ENCODE results near the gene PTPRK.

The PTPRK gene

DNA sequence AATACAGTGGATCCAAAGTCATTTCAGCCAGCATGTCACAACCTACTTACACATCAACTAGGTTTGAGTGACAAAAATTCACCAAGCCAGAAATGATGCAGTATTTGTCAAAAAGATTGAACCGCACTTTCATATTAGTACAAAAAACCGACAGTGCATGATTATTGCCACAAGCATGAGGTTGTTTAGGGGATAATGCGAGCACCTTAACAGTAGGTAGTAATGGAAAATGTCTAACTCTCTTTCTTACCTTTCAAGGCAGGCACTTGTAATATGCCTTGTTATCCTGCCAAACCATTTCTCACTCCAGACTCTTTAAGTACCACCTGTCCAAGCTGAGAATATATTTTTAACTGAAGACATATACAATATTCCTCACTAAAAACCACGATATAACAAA, 349.2 kb downstream of the PTPRK start:
- DNase-seq, result no peak

DNA sequence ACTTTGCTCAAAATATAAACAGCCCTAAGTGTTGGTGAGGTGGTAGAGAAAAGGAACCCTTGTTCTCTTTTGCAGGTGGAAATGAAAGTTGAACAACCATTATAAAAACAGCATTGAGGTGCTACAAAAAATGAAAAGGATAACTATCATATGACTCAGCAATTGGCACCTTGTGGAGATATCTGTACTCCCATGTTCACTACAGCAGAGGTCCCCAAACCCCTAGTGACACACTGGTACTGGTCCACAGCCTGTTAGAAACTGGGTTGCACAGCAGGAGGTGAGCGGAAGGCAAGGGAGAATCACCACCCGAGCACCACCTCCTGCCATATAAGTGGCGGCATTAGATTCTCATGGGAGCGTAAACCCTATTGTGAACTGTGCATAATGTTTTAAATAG, 352.2 kb downstream of the PTPRK start:
- DNase-seq, result no peak

DNA sequence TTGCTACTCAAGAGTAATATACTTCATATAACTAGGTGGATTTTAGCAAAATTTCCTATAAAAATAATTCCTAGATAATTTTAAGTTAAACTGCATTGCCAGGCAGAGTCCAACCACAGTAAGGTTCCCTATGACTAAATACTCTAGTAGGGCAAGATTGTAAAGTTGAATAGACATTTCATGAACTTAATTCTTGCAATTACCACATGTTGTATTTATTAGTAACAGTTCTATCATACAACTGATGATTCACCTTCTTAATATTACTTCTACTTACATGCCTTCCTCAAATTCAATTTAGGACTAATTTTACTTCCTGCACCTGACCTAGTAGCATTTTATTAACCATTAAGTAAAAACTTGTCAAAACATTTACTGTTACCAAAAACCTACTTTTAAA, 352.8 kb downstream of the PTPRK start:
- no peak for DNase-seq

DNA sequence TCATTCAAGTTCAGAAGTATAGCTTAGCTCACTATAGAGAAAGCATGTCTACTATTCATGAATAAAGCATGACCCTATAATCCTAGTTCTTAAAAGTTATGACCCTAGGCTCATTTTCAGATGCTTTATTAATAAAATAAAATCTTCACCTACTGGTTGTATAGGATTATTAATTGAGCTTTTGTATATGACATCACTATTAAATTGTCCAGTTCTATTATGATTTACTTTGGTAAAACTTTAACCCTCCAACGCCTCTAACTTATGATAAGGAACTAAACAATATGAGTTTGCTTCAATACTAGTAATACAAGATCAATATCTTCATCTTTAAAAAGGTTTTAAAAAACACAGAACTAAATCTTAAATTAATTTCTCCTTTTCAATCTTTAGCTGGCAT, 356.1 kb downstream of the PTPRK start:
- DNase-seq, result no peak

DNA sequence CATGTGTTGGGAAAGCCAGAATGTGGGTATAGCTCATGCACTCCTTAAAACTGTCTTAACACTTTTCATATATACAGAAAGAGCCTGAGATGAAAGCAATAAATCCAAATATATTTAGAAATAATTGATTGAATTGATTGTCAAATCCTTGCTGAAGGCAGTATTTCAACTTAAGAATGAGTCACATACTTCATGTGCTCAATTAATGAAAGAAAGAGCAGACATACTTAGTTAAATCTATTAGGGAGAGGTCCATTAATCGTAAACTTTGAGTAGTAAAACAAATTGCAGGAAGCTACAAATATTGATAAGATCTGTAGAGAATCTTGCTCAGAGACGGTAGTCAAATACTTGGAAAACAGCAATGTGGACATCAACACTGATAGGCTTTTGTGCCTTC, 358.0 kb downstream of the PTPRK start:
- DNase-seq, result no peak

DNA sequence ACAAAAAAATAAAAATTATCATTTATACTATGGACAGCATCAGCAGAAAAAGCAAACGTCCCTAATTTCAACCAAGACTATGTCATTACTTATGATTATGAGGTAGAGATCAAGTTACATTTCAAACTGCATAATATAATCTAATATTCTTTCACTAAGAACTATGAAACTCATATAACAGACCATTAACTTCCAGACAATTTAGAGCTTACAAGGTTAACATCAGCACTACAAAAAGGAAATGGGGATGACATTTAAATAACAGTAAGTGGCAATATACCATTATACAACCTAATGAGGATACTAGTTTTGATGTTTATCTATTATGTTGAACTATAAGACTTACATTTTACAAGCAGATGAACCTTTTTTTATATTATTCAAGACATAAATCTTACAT, 358.6 kb downstream of the PTPRK start:
- no peak for DNase-seq

DNA sequence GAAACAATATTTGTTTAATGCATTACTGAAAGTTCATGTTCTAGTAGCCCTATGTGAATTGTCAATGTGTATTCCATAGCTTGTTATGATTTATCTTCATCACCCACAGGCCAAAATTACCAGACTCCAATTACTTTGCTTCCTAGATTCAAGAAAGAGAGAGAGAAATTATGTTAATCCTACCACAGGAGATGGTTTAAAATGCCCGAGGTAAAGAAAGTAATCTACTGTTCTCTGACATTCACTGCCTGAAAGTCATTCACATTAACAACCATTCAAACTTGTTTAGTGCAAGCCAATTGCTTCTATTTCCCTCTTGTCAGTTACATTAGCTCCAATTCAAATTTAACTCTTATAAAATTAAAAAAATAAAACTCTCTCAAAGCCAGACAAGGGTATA, 359.1 kb downstream of the PTPRK start:
- no peak for DNase-seq

DNA sequence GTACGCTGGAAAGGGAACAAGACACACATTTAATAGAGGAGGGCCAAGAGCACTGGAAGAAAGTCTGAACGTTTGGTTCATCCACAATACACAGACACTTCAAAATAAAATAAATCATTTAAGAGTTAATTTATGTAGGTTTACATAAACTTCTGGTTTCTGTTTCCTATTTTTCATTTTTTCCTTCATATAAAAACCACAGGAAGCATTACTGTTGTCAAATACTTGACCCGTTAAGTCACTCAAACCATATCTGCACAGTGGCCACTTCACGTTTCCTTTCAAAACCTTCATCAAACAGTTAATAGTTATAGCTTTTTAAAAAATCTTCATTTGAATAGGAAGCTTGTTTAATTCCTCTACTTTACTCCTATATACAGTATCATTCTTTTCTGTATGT, 361.9 kb downstream of the PTPRK start:
- no peak for DNase-seq

DNA sequence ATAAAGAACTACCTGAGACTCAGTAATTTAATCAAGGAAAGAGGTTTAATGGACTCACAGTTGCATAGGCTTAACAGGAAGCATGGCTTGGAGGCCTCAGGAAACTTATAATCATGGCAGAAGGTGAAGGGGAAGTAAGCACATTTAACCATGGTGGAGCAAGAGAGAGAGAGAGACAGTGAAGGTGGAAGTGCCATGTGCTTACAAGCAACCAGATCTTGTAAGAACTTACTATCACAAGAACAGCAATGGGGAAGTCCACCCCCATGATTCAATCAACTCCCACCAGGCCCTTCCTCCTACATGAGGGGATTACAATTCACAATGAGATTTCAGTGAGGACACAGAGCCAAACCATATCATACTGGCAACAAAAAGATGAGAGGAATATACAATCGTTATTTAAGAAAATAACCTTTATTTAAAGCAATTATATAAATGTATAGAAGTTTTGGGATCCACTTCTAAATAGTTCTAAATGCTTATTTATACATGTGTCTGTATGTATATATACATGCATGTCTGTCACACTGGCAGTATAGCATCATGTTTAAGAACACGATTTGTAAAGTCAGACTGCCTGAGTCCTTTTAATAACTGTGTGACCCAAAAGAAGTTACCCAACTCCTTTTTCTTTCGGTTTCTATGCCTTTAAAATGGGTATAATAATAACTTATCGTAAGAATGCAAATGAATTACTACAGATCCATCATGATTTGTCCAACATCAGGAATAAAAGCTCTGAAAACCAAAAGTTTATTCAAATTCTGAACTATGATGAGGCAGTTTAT, 363.9 kb downstream of the PTPRK start:
- no peak for DNase-seq

DNA sequence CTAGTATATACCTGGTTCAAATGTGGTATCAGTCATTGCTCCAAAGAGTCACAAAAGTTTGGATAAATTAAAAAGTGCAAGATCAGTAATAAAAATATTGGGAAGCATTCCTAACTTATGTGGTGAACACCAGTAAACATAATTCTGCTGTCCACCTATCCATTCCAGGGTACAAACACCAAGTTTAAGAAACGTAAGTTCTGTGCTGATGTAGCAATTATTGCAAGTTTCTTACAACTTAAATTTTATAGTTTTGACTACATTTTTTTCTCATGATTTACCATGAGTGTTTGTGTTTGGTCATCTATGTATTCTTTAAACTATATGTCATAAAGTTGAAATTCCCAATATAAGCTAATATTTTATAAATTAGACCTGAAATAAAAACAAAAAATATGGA, 364.6 kb downstream of the PTPRK start:
- no peak for DNase-seq

DNA sequence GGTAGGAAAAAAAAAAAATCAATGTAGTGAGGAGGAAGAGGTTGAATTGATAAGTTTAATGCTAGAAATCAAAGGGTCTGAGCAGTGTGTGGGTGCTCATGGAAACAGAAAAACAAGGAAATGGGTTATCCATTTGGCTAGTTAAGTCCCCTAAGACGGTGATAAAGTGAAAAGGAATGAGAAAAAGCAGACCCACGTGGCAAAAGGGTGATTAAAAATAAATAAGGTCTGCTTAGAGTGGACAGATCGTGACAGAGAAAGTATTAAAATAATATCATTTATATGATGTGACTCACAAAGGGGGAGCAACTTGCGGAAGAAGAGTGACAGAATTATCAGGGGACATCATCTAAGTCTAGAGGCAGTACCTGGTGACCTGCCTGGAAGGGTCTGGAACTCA, 367.8 kb downstream of the PTPRK start:
- DNase-seq, result no peak

DNA sequence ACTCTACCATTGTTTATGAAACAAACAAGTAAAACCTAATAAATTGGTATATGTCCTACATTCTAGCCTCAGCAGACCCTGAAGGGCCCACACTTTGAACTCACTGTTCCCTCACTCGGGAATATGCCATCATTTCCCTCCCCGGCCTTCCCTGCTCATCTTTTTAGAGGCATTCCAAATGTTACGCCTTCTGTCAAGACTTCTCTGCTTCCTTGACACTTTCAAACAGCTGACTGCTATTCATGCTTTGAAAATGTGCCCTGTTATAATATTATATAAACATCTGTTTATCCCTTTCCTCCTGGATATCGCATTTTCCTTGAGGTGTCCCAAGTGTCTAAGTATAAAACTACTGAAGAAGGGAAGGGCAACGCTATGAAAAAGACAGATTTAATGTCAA, 370.0 kb downstream of the PTPRK start:
- DNase-seq, result no peak

DNA sequence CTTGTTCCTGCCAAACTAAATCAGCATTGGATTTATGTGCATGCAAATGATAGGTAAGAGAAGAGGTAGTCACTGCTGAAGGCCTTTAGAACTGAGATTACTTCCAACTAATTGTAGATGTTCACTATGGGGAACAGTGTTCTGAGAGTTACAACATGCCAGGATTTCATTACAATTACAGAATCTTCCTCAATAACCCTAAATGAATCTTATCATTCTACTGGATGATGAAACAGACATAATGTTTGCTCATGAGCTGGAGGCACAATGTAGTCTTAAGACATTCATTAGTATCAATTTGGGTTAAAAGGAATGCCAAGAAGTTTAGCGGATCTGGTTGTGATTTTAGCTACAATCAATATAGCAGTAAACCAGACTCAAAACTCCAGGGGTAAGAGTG, 370.6 kb downstream of the PTPRK start:
- DNase-seq, result no peak

DNA sequence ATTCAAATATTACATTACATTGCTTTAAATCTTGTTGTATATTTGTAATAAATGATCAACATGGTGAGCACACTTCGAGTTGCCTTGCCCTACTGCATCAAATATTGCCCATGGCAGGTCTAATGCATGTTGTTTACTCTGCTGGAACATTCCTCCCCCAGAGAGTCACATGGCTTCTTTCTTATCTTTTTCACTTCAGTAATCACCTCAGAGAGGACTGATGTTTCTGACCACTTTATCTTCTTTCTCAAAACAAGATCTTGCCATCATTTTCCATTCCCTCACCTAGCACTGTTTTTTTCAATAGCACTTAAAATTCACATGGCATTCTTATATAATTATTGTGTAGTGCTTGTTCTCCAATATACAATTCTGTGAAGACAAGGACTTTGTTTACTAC, 376.1 kb downstream of the PTPRK start:
- no peak for DNase-seq

DNA sequence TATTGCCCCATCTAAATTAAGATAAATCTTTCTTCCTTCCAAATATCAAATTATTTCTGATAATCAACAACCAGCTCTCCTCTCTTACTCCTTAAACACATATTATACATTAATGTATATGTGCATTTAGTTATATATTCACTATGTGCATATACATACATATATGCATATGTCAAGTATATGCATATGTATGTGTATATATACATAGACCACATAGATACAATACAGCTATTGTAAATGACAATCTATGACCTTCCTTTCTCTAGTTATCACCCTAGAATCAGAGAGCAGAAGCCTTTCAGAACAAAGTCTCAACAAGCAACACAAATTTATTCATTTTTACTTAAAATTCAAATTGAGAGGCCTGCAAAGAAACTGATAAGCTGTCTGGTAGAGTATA, 378.5 kb downstream of the PTPRK start:
- no peak for DNase-seq

DNA sequence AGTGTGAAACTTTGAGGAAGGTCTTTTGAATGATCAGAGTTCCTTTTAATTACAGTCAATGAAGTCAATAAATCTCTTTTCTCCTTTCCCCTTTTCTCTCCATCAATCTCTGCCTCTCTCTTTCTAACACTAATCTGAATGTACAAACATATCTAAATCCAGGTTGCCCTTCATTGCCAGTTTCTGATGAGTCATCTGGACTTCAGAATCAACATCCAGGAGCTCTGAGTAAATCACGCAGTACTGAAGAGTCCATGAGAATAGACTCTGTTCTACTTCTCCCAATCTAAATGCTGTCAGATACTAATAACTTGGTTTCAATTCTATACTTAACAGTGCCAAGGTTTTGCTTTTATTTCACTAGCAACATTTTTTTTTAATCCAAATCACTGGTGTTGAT, 380.9 kb downstream of the PTPRK start:
- DNase-seq, result no peak

DNA sequence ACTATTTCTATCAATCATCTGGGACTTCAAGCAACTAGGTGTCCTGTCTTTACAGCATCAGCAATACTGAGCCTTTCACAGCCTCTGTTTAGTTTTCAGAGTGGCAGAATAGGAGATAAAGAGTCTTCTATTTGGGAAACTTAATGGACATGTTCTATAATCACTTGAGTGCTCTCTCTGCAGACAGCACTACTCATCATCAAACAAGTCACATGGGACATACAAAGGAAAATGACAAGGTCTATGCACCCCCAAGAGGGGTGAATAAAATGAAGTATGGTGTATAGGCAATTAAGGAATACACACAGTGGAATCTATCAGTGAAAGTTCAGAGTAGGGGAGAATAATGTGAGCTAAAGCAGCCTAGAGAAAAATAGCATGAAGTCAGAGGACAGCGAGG, 381.7 kb downstream of the PTPRK start:
- no peak for DNase-seq

DNA sequence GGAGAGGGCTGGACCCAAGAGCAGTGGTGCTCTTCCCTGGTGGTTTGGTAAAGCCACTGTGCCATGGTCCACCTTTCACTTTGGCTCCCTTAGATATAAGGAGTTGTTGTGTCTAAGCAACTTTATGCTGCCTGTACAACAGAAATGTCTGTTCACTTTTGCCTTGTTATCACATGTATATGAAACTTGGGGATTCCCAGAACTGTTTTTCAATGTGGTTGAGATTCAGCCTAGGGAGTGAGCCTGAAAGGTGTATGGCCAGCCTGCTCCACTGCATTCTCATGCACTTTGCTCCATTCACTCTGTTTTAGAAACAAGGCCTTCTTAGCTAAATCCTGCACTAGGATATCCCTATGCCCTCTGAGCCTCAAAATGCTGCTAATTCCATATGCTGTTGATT, 385.1 kb downstream of the PTPRK start:
- DNase-seq, result no peak

DNA sequence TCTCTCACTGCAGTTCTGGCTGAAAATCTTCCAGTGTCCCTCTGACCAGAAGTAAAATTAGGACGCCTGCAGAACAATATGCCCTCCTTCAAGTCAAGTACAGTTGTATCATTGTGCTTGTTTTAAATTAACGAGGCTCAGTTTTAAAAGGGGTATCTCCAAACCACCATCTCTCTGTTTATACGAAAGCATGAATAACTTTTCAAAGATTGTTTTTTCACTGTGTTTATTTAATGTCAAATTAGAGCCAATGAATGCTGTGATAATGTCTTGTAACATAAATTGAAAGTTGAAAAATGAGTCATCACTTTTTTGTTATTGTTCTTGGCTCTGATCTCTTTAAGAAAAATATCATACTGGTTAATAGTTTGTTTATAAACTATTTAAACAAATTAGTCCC, 388.8 kb downstream of the PTPRK start:
- DNase-seq, result no peak

DNA sequence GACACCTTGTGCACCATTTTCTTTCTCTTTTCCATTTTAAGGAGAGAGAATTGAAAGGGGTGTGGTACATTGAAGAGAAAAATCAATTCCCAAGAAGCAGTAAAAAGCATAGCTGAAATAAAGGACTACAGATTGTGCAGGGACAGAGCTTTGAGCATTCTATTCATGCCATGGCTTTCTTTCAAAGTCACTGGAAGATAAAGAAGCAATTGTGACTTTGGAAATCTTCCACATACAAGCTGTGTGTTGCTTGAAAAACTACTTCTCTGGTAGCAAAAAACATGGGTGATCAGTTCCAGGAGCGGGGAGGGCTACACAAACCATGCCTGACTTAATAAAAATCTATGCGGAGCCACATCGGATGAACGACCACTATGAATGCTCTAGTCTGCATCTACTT, 389.4 kb downstream of the PTPRK start:
- DNase-seq, result no peak

DNA sequence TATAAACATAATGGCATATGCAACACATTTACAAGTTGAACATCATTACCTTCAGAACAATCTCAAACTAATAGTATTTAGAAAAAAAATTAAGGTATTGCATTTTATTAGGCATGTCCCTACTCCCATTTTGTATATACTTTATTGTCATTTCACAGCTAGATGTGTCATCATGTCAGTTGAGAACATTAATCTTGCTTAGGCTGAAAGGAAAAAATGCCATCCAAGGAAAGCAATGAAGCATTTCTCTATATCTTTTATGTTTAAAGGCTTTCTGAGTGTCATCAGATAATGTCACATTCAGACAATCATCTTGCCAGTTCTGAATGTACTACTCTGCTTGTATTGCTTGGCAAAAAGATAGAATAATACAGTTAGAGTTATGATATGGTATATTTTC, 390.7 kb downstream of the PTPRK start:
- no peak for DNase-seq

DNA sequence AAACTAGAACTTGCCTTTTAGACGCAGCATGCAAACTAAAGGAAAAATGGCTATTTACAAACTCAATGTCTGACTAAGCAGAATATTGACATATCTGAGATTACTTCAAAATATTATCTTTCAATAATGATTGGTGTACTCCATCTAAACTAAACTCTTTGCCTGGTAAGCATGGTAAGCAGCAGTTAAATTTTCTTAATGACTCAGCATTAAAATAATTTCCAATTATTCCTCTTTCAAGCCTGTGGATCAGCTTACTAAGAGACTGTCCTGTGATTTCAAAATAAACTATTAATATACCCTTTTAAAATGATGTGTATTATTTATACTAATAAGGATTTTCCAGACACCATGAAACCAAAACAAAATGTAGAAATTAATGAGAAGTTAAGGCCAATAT, 392.7 kb downstream of the PTPRK start:
- no peak for DNase-seq

DNA sequence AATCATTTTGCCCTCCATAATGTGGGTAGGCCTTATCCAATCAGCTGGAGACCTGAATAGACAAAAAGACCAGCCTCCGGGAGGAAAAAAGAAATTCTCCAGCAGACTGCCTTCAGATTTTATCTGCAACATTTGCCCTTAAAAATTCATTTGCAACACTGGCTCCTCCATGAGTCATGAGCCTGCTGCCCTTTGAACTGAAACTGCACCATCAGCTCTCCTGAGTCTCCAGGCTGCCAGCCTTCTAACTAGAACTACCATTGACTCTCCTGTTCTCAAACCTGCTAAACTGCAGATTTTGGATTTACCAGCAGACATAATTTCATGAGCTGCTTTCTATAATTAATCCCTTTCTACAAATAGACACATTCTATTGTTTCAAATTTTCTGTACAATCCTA, 395.7 kb downstream of the PTPRK start:
- DNase-seq, result no peak

DNA sequence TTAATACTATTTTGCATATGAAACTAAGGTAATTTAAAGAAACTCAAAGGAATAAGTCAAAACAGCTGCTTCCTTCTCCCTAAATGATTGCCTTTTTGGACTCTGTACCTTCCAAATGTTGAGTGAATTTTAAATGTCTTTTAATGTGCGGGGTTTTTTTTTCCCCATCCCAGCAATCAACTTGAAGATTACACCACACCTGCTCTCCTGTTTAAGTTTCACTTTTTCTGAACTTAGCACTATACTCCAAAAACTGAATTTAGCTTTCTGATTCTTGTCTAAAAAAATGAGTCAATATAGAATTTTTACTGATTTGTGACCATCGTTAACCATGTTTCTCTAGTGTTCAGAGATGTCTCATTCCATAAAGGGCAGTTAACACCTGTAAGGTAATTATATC, 398.8 kb downstream of the PTPRK start:
- DNase-seq, result no peak

DNA sequence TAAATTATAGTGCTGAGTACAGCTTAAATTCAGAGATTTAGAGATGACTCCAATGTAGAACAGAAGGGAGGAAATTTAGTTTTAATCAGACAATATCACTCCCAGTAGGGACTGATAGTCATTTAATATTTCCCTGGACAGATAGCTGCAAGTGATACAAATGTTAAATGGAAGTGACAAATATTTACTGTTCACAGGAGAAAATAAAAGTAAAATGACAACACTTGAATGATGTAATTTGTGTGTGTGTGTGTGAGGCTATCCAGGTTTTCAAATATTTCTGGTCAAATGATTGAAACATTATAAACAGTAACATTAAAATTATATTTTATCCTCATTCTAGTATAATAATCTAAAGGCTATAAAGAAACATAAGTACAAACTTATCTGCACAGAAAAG, 399.2 kb downstream of the PTPRK start:
- DNase-seq, result no peak

DNA sequence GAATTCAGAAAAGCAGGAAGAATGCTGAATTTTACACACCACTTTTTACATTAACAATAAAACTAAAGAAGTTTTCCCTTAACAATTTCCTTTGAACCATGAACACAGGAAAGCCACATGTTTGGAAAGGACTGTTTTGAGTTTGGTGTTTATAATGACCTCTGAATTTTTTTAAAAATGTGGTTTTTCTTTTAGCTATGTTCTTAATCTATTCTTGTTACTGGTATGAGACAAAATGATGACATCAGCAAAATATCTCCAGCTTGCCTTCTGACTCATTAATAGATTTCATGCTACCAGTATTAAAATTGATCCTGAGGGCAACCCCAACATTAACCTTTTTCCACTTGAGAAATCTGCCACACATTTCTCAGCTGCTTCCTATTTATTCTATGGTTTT, 402.0 kb downstream of the PTPRK start:
- no peak for DNase-seq

All from NCI-H2107 (cell line).